Type B pancreatic cell (in vitro differentiated cells): Measurements from ENCODE around the gene GNL3. TPM values are rescaled to one million over a fixed set of nuclear protein-coding genes. Genes with fewer than 3 reads are reported as not detected.

Source experiments
- DNase-seq: peaks from one replicate; pipeline ENCODE4 v3.0.0; 2021; ENCODE audit warnings: mixed read lengths; ENCODE audit not compliant: unreplicated experiment; ENCODE audit errors: extremely low spot score
- H3K27ac Mint-ChIP-seq: 2 replicates; pipeline ENCODE4 v1.8.0; 2021; ENCODE audit warnings: mild to moderate bottlenecking, mixed read lengths
- H3K27me3 Mint-ChIP-seq: 2 replicates; pipeline ENCODE4 v1.8.0; 2021; ENCODE audit warnings: mixed read lengths
- H3K36me3 Mint-ChIP-seq: 2 replicates; pipeline ENCODE4 v1.8.0; 2021; ENCODE audit warnings: mixed read lengths
- H3K4me1 Mint-ChIP-seq: one replicate; pipeline ENCODE4 v1.8.0; 2021; ENCODE audit warnings: mixed read lengths; ENCODE audit not compliant: unreplicated experiment
- H3K4me3 Mint-ChIP-seq: 2 replicates; pipeline ENCODE4 v1.8.0; 2021; ENCODE audit warnings: mild to moderate bottlenecking, mixed read lengths
- H3K9me3 Mint-ChIP-seq: 2 replicates; pipeline ENCODE4 v1.8.0; 2021; ENCODE audit warnings: mixed read lengths
- CTCF ChIP-seq: fragments of 200-600 bp; sonication (generic); conservative IDR thresholded peaks from 2 replicates; pipeline ENCODE4 v1.5.0; 2021; ENCODE audit warnings: antibody characterized with exemption, mild to moderate bottlenecking
- long read RNA-seq: library from polyadenylated mRNA; unstranded; transcript quantifications from one replicate; pipeline ENCODE4 v2.0.0, GENCODE V29; 2020
- total RNA-seq: library from RNA; stranded (reverse); gene quantifications from 2 replicates; pipeline ENCODE4 v1.2.1, GENCODE V29; 2021; ENCODE audit warnings: low replicate concordance

Gene GNL3
- total RNA-seq, result 114 and 118 TPM in 2 replicates
- long read RNA-seq, transcript GNL3-201 (15 exons, 2,041 nt), result minor isoform, 19 of 773 reads
- long read RNA-seq, transcript GNL3-202 (15 exons, 2,040 nt), result major isoform, 543 of 773 reads
- long read RNA-seq, transcript GNL3-211 (14 exons, 2,118 nt), result minor isoform, 10 of 773 reads
- long read RNA-seq, partial matches to known transcripts, result 116 of 773 reads
- long read RNA-seq, other reads (novel, unspliced or antisense), result 84 of 773 reads

GRCh38 chr3:52685709-52686691 lies at the start of gene GNL3, which contains the start of gene PBRM1:
Gene GNL3, plus strand, starts transcription at chr3:52686032. Its CDS starts 61 bp downstream, at chr3:52686093.
Gene PBRM1, minus strand, starts transcription at chr3:52685913.
- H3K27ac Mint-ChIP-seq, result peak within 1 kb of the TSS; percentile 99
- no peaks in the 10 kb centered on the region for H3K27me3 Mint-ChIP-seq
- peak within 1 kb of the TSS; percentile 99 for H3K4me3 Mint-ChIP-seq
- no peaks in the 10 kb centered on the region for H3K9me3 Mint-ChIP-seq
- no peak for TF ChIP-seq CTCF
- peak; percentile 94 for DNase-seq
- H3K36me3 Mint-ChIP-seq, result peaks cover 38% of the 10 kb centered on the region
- peaks cover 32% of the 10 kb centered on the region for H3K4me1 Mint-ChIP-seq

- Mint-ChIP-seq H3K36me3 (peaks cover 10% of the 10 kb centered on the region), H3K4me1 (no peaks in the 10 kb centered on the region), H3K27me3 (no peaks in the 10 kb centered on the region), H3K9me3 (no peaks in the 10 kb centered on the region), H3K4me3 (no peak overlapping the region), H3K27ac (no peak overlapping the region)
- DNase-seq, result no peak
- TF ChIP-seq CTCF, result no peak
Measured at GRCh38 chr3:52636673-52637072, 49.2 kb upstream of the GNL3 start.

- DNase-seq, result no peak
- H3K4me1 Mint-ChIP-seq, result no peaks in the 10 kb centered on the region
- no peak for TF ChIP-seq CTCF
- H3K27ac Mint-ChIP-seq, result no peak overlapping the region
- H3K27me3 Mint-ChIP-seq, result no peaks in the 10 kb centered on the region
- H3K36me3 Mint-ChIP-seq, result peaks cover 38% of the 10 kb centered on the region
- H3K4me3 Mint-ChIP-seq, result no peak overlapping the region
- H3K9me3 Mint-ChIP-seq, result no peaks in the 10 kb centered on the region
Measured at GRCh38 chr3:52645549-52645948, 40.3 kb upstream of the GNL3 start.

- TF ChIP-seq CTCF, result no peak
- peaks cover 41% of the 10 kb centered on the region for H3K36me3 Mint-ChIP-seq
Measured at GRCh38 chr3:52649461-52650210, 36.2 kb upstream of the GNL3 start.

GRCh38 chr3:52650439-52650838 lies 35.4 kb upstream of the GNL3 start:
- Mint-ChIP-seq H3K27me3 (no peaks in the 10 kb centered on the region), H3K4me1 (no peaks in the 10 kb centered on the region), H3K36me3 (peaks cover 33% of the 10 kb centered on the region), H3K4me3 (no peak overlapping the region), H3K27ac (no peak overlapping the region), H3K9me3 (no peaks in the 10 kb centered on the region)
- no peak for DNase-seq
- TF ChIP-seq CTCF, result no peak

More at GRCh38 chr3:52649461-52650210, 36.2 kb upstream of the GNL3 start:
- no peaks in the 10 kb centered on the region for H3K4me1 Mint-ChIP-seq
- H3K27me3 Mint-ChIP-seq, result no peaks in the 10 kb centered on the region
- no peak for DNase-seq
- no peak overlapping the region for H3K27ac Mint-ChIP-seq
- H3K9me3 Mint-ChIP-seq, result no peaks in the 10 kb centered on the region
- H3K4me3 Mint-ChIP-seq, result no peak overlapping the region
